ENCODE data around the gene C1orf116.

Gene C1orf116

GRCh38 chr1:207020065-207020708 lies 12.4 kb downstream of the C1orf116 start:
- TF ChIP-seq, protein P1, sequence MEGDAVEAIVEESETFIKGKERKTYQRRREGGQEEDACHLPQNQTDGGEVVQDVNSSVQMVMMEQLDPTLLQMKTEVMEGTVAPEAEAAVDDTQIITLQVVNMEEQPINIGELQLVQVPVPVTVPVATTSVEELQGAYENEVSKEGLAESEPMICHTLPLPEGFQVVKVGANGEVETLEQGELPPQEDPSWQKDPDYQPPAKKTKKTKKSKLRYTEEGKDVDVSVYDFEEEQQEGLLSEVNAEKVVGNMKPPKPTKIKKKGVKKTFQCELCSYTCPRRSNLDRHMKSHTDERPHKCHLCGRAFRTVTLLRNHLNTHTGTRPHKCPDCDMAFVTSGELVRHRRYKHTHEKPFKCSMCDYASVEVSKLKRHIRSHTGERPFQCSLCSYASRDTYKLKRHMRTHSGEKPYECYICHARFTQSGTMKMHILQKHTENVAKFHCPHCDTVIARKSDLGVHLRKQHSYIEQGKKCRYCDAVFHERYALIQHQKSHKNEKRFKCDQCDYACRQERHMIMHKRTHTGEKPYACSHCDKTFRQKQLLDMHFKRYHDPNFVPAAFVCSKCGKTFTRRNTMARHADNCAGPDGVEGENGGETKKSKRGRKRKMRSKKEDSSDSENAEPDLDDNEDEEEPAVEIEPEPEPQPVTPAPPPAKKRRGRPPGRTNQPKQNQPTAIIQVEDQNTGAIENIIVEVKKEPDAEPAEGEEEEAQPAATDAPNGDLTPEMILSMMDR (IDR thresholded peaks at IDR 0.05; ENCODE audit: control insufficient read depth, extremely low read depth, insufficient read depth) = no peak
- no peak overlapping the region for H3K4me3 ChIP-seq (ENCODE audit: low read depth, low read length)
- no peak for DNase-seq (ENCODE audit: low read depth)

DNA sequence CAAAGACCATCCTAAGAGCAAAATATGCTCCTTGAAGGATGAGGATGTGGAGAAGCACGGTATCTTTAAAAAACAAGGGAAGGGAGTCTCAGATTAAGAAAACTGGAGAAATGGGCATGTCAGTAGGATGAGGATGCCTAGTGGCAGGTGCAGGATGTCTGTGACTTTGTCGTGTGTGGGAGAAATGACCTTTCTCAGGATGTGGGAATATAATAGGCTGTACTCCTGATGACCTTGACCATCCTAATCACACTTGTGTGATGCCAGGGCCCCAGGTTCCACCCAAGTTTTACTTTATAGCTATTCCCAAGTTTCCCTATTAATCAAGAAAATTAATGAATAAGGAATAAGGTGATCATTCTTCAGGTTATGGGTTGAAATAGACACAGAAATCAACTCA lies 12.9 kb downstream of the C1orf116 start:
- TF ChIP-seq, protein P1 (IDR thresholded peaks at IDR 0.05; ENCODE audit: control insufficient read depth, extremely low read depth, insufficient read depth) = no peak
- no peak overlapping the region for H3K4me3 ChIP-seq (ENCODE audit: low read depth, low read length)
- no peak for DNase-seq (ENCODE audit: low read depth)

DNA sequence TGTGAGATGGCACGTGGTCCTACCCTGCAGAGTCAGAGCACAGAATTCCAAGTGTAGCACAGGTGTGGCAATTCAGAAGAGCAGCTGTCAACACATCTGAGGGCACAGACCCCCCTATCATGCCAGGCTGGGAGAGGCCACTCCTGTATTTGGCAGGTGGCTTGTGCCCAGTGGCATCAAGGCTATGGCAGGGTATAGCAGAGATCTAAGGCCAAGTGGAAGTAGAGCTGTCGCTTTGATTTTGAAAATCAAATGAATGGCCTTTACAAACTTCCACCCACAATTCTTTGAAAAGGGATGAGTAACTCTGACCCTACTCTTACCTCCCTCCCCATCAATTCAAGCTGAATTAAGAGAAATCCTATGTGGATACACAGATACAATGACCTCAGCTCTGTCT lies 13.4 kb downstream of the C1orf116 start:
- DNase-seq (ENCODE audit: low read depth) = no peak
- H3K4me3 ChIP-seq (ENCODE audit: low read depth, low read length) = no peak overlapping the region
- TF ChIP-seq, protein P1 (IDR thresholded peaks at IDR 0.05; ENCODE audit: control insufficient read depth, extremely low read depth, insufficient read depth) = no peak

DNA sequence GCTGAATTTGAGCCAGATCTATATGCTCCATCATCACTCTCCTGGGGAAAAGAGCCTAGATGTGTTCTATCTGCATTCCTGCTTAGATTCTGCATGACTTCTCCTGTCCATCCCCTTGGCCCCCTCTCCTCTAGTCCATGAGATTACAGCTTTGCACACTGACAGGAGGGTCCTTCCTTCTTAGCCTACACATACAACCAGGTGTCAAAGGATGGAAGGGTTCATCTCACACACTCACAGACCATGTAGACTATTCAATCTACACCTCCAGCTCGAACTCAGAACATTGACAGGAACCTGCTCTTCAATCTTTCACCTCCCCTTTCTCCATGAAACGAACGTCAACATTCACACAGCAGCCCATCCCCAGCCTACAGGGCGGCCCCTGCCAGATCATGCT lies 13.8 kb downstream of the C1orf116 start:
- TF ChIP-seq, protein P1 (IDR thresholded peaks at IDR 0.05; ENCODE audit: control insufficient read depth, extremely low read depth, insufficient read depth) = no peak
- no peak overlapping the region for H3K4me3 ChIP-seq (ENCODE audit: low read depth, low read length)
- no peak for DNase-seq (ENCODE audit: low read depth)

DNA sequence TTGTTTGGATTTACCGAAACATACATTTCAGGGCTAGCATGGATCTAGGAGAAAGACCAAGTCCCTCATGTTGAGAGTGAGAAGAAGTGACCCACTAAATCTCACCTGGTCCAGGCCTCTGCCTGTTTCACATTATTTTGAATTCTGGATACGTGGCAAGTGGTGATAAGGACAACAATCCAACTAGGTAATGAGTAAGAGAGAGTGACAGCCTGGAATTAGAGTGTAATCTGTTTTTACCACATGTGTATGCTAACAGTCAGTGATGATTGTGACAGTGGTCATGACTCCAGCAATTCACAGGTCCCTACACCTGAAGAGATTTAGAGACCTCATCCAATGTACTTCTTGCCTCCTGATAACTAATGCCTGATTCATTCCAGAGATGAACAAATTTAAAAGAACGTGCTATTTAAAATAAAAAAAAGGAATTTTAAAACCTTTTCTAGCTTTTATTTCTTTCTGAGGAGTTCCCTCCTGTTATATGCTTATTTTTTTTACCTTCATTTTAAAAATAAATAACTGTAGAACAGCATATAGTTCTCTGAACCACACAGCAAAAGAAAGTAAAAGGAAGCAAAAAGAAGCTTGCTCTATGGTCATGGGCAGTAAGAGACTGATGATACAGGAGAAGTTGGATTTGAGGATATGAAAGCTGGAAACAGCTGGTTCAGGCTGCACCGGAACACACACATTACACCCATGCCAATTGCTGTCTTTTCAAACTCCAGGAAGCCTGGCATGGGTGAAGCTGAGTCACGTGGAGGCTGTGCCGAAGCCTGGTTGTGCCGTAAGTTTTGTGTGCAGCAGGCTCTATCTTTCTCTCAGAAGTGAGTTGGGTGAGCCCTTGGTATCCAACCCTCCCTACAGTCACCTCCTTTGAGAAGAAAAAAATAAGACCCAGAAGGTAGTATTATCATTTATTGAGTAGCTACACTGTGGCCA lies 14.7 kb downstream of the C1orf116 start:
- H3K4me3 ChIP-seq (ENCODE audit: low read depth, low read length) = no peak overlapping the region
- DNase-seq (ENCODE audit: low read depth) = no peak
- TF ChIP-seq, protein P1 (IDR thresholded peaks at IDR 0.05; ENCODE audit: control insufficient read depth, extremely low read depth, insufficient read depth) = no peak

DNA sequence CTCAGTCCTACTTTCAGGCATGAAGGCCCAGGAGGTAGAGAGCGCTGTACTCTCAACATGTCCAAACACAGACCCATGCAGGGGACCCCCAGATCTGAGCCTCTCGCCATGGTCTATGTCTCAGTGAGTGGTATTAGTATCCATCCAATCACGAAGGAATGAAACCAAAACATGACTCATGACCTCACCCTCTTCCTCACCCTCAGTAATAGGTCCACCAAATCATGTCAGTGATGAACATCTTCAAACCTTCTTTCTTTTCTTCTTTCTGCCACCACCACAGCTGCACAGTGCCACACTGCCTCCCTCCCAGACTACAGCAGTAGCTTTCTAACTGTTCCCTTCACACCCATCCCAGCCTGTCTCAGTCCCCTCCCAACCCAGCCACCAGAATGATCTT lies 16.8 kb downstream of the C1orf116 start:
- no peak for DNase-seq (ENCODE audit: low read depth)
- TF ChIP-seq, protein P1 (IDR thresholded peaks at IDR 0.05; ENCODE audit: control insufficient read depth, extremely low read depth, insufficient read depth) = no peak
- H3K4me3 ChIP-seq (ENCODE audit: low read depth, low read length) = no peak overlapping the region
